ENCODE results near the gene NECAB2. TPM values are rescaled to one million over a fixed set of nuclear protein-coding genes. Genes with fewer than 3 reads are reported as not detected.
A peak's percentile ranks its signal among the peaks of the same experiment; 100 is the strongest.

The NECAB2 gene
- total and polyA plus RNA-seq, 2 of the 8 experiments (the other 6 are each of a cell fraction or from before 2014, with no cell fraction given): 3.6 to 4.2 TPM

GRCh38 chr16:83937267-83937666, 30.8 kb upstream of the NECAB2 start:
- no peak overlapping the region for H3K4me2 ChIP-seq (ENCODE audit: insufficient read depth in 1 of 2, low read depth in 2 of 2, low read length in 2 of 2)
- POLR2A ChIA-PET (ENCODE audit: partially characterized antibody): interaction anchor here (3.4 kb wide), 1 partner anchor 9 kb away, joined by 19 read pairs; no protein-coding TSS in a partner anchor
- WGBS, 2 experiments (ENCODE audit: extremely low coverage in 1 of 2, insufficient coverage in 1 of 2, insufficient read length in 1 of 2, insufficient replicate concordance in 2 of 2, low coverage in 1 of 2, low lambda C conversion rate in 2 of 2, missing lambda C conversion rate in 1 of 2): 86% methylated on average over 2 of the region's 2 CpGs; no CpG with 5 or more reads in 1 of the 2 experiments

More at GRCh38 chr16:83937267-83937666, 30.8 kb upstream of the NECAB2 start:
- no peaks in the 10 kb centered on the region for H3K9me3 ChIP-seq (ENCODE audit: insufficient read depth in 2 of 2, low read depth in 1 of 2, low read length in 1 of 2)
- no peak overlapping the region for H3K9ac ChIP-seq (replicated peaks in 1 of 4; ENCODE audit: extremely low read depth in 1 of 4, low read depth in 3 of 4, low read length in 3 of 4)
- H4K5ac ChIP-seq (ENCODE audit: insufficient read length, low read depth, low read length): no peak overlapping the region
- H2BK15ac ChIP-seq (ENCODE audit: low read length): no peak overlapping the region
- H3K4ac ChIP-seq (replicated peaks; ENCODE audit: insufficient read length, low read depth, low read length): no peak overlapping the region
- no peak overlapping the region for H2BK120ac ChIP-seq (replicated peaks; ENCODE audit: low read depth, low read length)
- H3K4me3 ChIP-seq (ENCODE audit: extremely low read depth in 1 of 4, insufficient read depth in 2 of 4, low read depth in 3 of 4, low read length in 4 of 4): no peak overlapping the region
- no peak overlapping the region for H4K91ac ChIP-seq (replicated peaks; ENCODE audit: insufficient read length, low read length)
- CTCF ChIA-PET (ENCODE audit: partially characterized antibody): interaction anchor here (0.6 to 5.0 kb wide), 3 partner anchors 10 to 19 kb away, joined by 3 to 35 read pairs (median 5); partner anchors contain the start of gene OSGIN1
- no peak overlapping the region for H2BK20ac ChIP-seq (ENCODE audit: low read length)
- no peak overlapping the region for H2AFZ ChIP-seq (ENCODE audit: low read length)
- H3K23me2 ChIP-seq (ENCODE audit: low read depth, low read length): no peaks in the 10 kb centered on the region
- no peak overlapping the region for H2AK5ac ChIP-seq (ENCODE audit: low read depth, low read length)
- FAIRE-seq (no peak), DNase-seq (ENCODE audit: low read depth in 1 of 2, low spot score in 2 of 2) (no peak)
- H3K27ac ChIP-seq (ENCODE audit: low read depth, low read length): no peak overlapping the region
- no peaks in the 10 kb centered on the region for H3K79me1 ChIP-seq (ENCODE audit: low read depth, low read length)
- no peak overlapping the region for H3K56ac ChIP-seq (replicated peaks; ENCODE audit: insufficient read length, low read depth, low read length)
- H3K36me3 ChIP-seq (ENCODE audit: control insufficient read depth in 2 of 4, insufficient read depth in 4 of 4, low read length in 3 of 4): no peaks in the 10 kb centered on the region
- no peak for TF ChIP-seq JUND (IDR thresholded peaks at IDR 0.05; ENCODE audit: low read length)
- TF ChIP-seq KDM1A (IDR thresholded peaks at IDR 0.05; ENCODE audit: borderline replicate concordance, low read length): peak; percentile 32; the same call in 1 of the 2 replicates
- no peak overlapping the region for H3K14ac ChIP-seq (ENCODE audit: insufficient read length)
- H2BK5ac ChIP-seq (ENCODE audit: low read depth, low read length): no peak overlapping the region
- no peaks in the 10 kb centered on the region; a peak in 1 of 7 replicates for H3K27me3 ChIP-seq (replicated peaks in 1 of 4; ENCODE audit: control insufficient read depth in 3 of 4, extremely low read depth in 1 of 4, insufficient read depth in 3 of 4, low read length in 3 of 4)
- H4K8ac ChIP-seq (ENCODE audit: extremely low read depth, insufficient read depth, low read length): no peak overlapping the region
- H4K20me1 ChIP-seq (replicated peaks in 1 of 2; ENCODE audit: control insufficient read depth in 1 of 2, insufficient read depth in 2 of 2, low read length in 2 of 2): peaks cover 0 to 6% of the 10 kb centered on the region in 2 experiments
- no peak overlapping the region for H2BK12ac ChIP-seq (ENCODE audit: low read depth, low read length)
- H3K23ac ChIP-seq (ENCODE audit: insufficient read length): no peak overlapping the region
- H3K79me2 ChIP-seq (ENCODE audit: control insufficient read depth in 1 of 2, insufficient read depth in 2 of 2, low read length in 2 of 2): no peaks in the 10 kb centered on the region
- peaks cover 0 to 5% (median 3%) of the 10 kb centered on the region in 4 experiments; a peak in 3 of 7 replicates for H3K4me1 ChIP-seq (replicated peaks in 1 of 4; ENCODE audit: control insufficient read depth in 3 of 4, insufficient read depth in 4 of 4, low read length in 3 of 4)
- no peak overlapping the region for H3K18ac ChIP-seq (ENCODE audit: extremely low read depth, low read length)
